NK-92 (cell line): ENCODE results near the gene CAVIN1.
"Not testable (repeated sequence)": the region's sequence is repeated elsewhere in the genome, so short reads cannot be mapped to it uniquely, and the experiment has no call there.

Experiments
- DNase-seq: peaks from one replicate; lab custom pipeline; 2025; ENCODE audit not compliant: unreplicated experiment; lab: John Stamatoyannopoulos, UW

The CAVIN1 gene

GRCh38 chr17:42381898-42382297, 41.2 kb downstream of the CAVIN1 start:
- no peak for DNase-seq

- no peak for DNase-seq
Observed at GRCh38 chr17:42380935-42381334, 42.1 kb downstream of the CAVIN1 start.

- DNase-seq: no peak
Observed at GRCh38 chr17:42378959-42379594, 44.0 kb downstream of the CAVIN1 start.

GRCh38 chr17:42378359-42378958, 44.6 kb downstream of the CAVIN1 start:
- no peak for DNase-seq

GRCh38 chr17:42373896-42374295, 49.2 kb downstream of the CAVIN1 start:
- DNase-seq: no peak

- no peak for DNase-seq
Observed at GRCh38 chr17:42372142-42372541, 50.9 kb downstream of the CAVIN1 start.

- not testable (repeated sequence) for DNase-seq
Observed at GRCh38 chr17:42368797-42369561, 54.1 kb downstream of the CAVIN1 start.

- DNase-seq: not testable (repeated sequence)
Observed at GRCh38 chr17:42368310-42368709, 54.7 kb downstream of the CAVIN1 start.

- DNase-seq: not testable (repeated sequence)
Observed at GRCh38 chr17:42366176-42367023, 56.7 kb downstream of the CAVIN1 start.

GRCh38 chr17:42365136-42365535, 57.9 kb downstream of the CAVIN1 start:
- no peak for DNase-seq

- no peak for DNase-seq
Observed at GRCh38 chr17:42363767-42364585, 59.1 kb downstream of the CAVIN1 start.

- no peak for DNase-seq
Observed at GRCh38 chr17:42363231-42363630, 59.8 kb downstream of the CAVIN1 start.

- DNase-seq: no peak
Observed at GRCh38 chr17:42362245-42362961, 60.7 kb downstream of the CAVIN1 start.

GRCh38 chr17:42361781-42362186, 61.3 kb downstream of the CAVIN1 start:
- no peak for DNase-seq

- DNase-seq: not testable (repeated sequence)
Observed at GRCh38 chr17:42360388-42360787, 62.7 kb downstream of the CAVIN1 start.

GRCh38 chr17:42359133-42359532, 63.9 kb downstream of the CAVIN1 start:
- no peak for DNase-seq

GRCh38 chr17:42358434-42358833, 64.6 kb downstream of the CAVIN1 start:
- no peak for DNase-seq

- no peak for DNase-seq
Observed at GRCh38 chr17:42354956-42355843, 67.9 kb downstream of the CAVIN1 start.
